Lung microvascular endothelial cell (primary cell): Measurements from ENCODE around the gene NUDT6. TPM values are rescaled to one million over a fixed set of nuclear protein-coding genes. Genes with fewer than 3 reads are reported as not detected.

Experiments
- total RNA-seq: library from RNA; depleted of rRNA; stranded (reverse); fragments of >200 nt; gene quantifications from 2 replicates; pipeline ENCODE4 v1.2.1, GENCODE V29; 2014

The NUDT6 gene
- total RNA-seq, 1 donor from 2014 or later: 3.6 TPM

Other genes with a start within 250 kb of the NUDT6 start
- gene BBS12, start 189.9 kb downstream of the NUDT6 start, total RNA-seq: 4.1 and 4.4 TPM in 2 replicates
- 6.0 and 7.6 TPM in 2 replicates for gene FGF2, start 95.8 kb downstream of the NUDT6 start, total RNA-seq